GM12878 (cell line): ENCODE results near the gene STK11. TPM values are rescaled to one million over a fixed set of nuclear protein-coding genes. Genes with fewer than 3 reads are reported as not detected.
A peak's percentile ranks its signal among the peaks of the same experiment; 100 is the strongest.

Experiments used
- ATF7 ChIP-seq: fragments of 450-650 bp; IDR thresholded peaks from 2 replicates; pipeline ENCODE4 v1.6.1; 2016; ENCODE audit warnings: low read depth, mild to moderate bottlenecking
- BCL11A ChIP-seq: IDR thresholded peaks from 2 replicates; pipeline ENCODE4 v1.6.1; 2011; ENCODE audit warnings: low read depth, low read length
- EP300 ChIP-seq, 2 experiments: fragments of 150-350 bp in 1 of 2; IDR thresholded peaks; 2 replicates each; pipeline ENCODE4 v1.6.1; 2011 to 2012; ENCODE audit warnings: low read depth in 2 of 2, low read length in 2 of 2, borderline replicate concordance in 1 of 2, improper control_type of control experiment in 1 of 2, inconsistent platforms in 1 of 2; ENCODE audit not compliant: control insufficient read depth in 1 of 2
- HDGF ChIP-seq: fragments of 450-650 bp; IDR thresholded peaks from 2 replicates; pipeline ENCODE4 v1.6.1; 2016; ENCODE audit warnings: antibody characterized with exemption
- MEF2B ChIP-seq: fragments of 450-650 bp; IDR thresholded peaks from 2 replicates; pipeline ENCODE4 v1.6.1; 2018; ENCODE audit warnings: mild to moderate bottlenecking, moderate library complexity; ENCODE audit not compliant: partially characterized antibody, poor library complexity, severe bottlenecking
- MTA3 ChIP-seq: IDR thresholded peaks from 2 replicates; pipeline ENCODE4 v1.6.1; 2012; ENCODE audit warnings: low read length, inconsistent platforms, borderline replicate concordance
- MXI1 ChIP-seq: fragments of 150-350 bp; IDR thresholded peaks from 2 replicates; pipeline ENCODE4 v1.6.1; 2011; ENCODE audit warnings: low read depth, mild to moderate bottlenecking, inconsistent platforms, low read length, improper control_type of control experiment
- MYB ChIP-seq: fragments of 150-350 bp; IDR thresholded peaks from 2 replicates; pipeline ENCODE4 v1.6.1; 2014; ENCODE audit warnings: mild to moderate bottlenecking, low read depth, low read length, borderline replicate concordance
- MYC ChIP-seq: IDR thresholded peaks from 2 replicates; pipeline ENCODE4 v1.6.1; 2011; ENCODE audit warnings: mild to moderate bottlenecking, low read length, moderate library complexity, inconsistent platforms; ENCODE audit not compliant: insufficient read depth, insufficient replicate concordance, insufficient read length, severe bottlenecking
- NR2C1 ChIP-seq: fragments of 450-650 bp; IDR thresholded peaks from 2 replicates; pipeline ENCODE4 v1.6.1; 2017; ENCODE audit warnings: antibody characterized with exemption, mild to moderate bottlenecking, moderate library complexity
- PBX3 ChIP-seq: IDR thresholded peaks from 2 replicates; pipeline ENCODE4 v1.6.1; 2011; ENCODE audit warnings: mild to moderate bottlenecking, low read depth, low read length, moderate library complexity; ENCODE audit not compliant: insufficient replicate concordance
- PKNOX1 ChIP-seq: fragments of 450-650 bp; IDR thresholded peaks from 2 replicates; pipeline ENCODE4 v1.6.1; 2016; ENCODE audit warnings: mild to moderate bottlenecking
- PML ChIP-seq: IDR thresholded peaks from 2 replicates; pipeline ENCODE4 v1.6.1; 2012; ENCODE audit warnings: low read length, inconsistent platforms
- POLR2A ChIP-seq: IDR thresholded peaks from 2 replicates; pipeline ENCODE4 v1.6.1; 2011; ENCODE audit warnings: low read depth, mild to moderate bottlenecking, low read length
- POLR2AphosphoS5 ChIP-seq: IDR thresholded peaks from 2 replicates; pipeline ENCODE4 v1.6.1; 2011; ENCODE audit warnings: mild to moderate bottlenecking, low read length, inconsistent platforms
- RAD51 ChIP-seq: fragments of 450-650 bp; IDR thresholded peaks from 2 replicates; pipeline ENCODE4 v1.6.1; 2016; ENCODE audit warnings: moderate library complexity, mild to moderate bottlenecking, inconsistent platforms
- REST ChIP-seq: IDR thresholded peaks from 2 replicates; pipeline ENCODE4 v1.6.1; 2012; ENCODE audit warnings: mild to moderate bottlenecking, low read depth, low read length
- SMC3 ChIP-seq: IDR thresholded peaks from 2 replicates; pipeline ENCODE4 v1.6.1; 2011; ENCODE audit warnings: low read length, improper control_type of control experiment, borderline replicate concordance
- STAT3 ChIP-seq: IDR thresholded peaks from 2 replicates; pipeline ENCODE4 v1.6.1; 2011; ENCODE audit warnings: low read depth, low read length, improper control_type of control experiment
- ZNF274 ChIP-seq: IDR thresholded peaks from one replicate; pipeline ENCODE4 v1.8.0; 2011; ENCODE audit not compliant: insufficient read length, insufficient read depth
- ZZZ3 ChIP-seq: IDR thresholded peaks from 2 replicates; pipeline ENCODE4 v1.6.1; 2011; ENCODE audit warnings: low read depth; ENCODE audit not compliant: control insufficient read depth, insufficient read length
- polyA plus RNA-seq, 11 experiments: library from polyadenylated mRNA; depleted of rRNA in 4 of 11; unstranded in 6 of 11; stranded (reverse) in 5 of 11; fragments of >200 nt; fragmentation: Nextera tagmentation in 4 of 11; fragmentation: Illumina TruSeq in 1 of 11; extraction: Ambion mirVana in 4 of 11; extraction: Trizol in 1 of 11; gene quantifications; 1 replicate in 1 of 11; 2 replicates in 10 of 11; pipeline versions ENCODE4 v1.2.1 to v1.2.3, GENCODE V29; 2011 to 2016; ENCODE audit warnings: inconsistent platforms in 2 of 11, missing spikeins in 2 of 11, low read depth in 1 of 11
- total RNA-seq, 4 experiments: library from RNA; depleted of rRNA in 3 of 4; stranded (reverse); fragments of >200 nt in 3 of 4; fragmentation: Illumina TruSeq in 1 of 4; extraction: Trizol in 1 of 4; gene quantifications; 2 replicates each; pipeline versions ENCODE4 v1.2.1 to v1.2.3, GENCODE V29; 2013 to 2021

Gene STK11
- total and polyA plus RNA-seq, 10 of the 15 experiments (the other 5 are each of a cell fraction or from before 2014, with no cell fraction given): 0.33 to 71.0 (median 23.8) TPM

GRCh38 chr19:1205114-1206099 lies at the start of gene STK11 (continued):
- TF ChIP-seq REST (no peak), EP300 (IDR thresholded peaks at IDR 0.05; ENCODE audit: borderline replicate concordance in 1 of 2, control insufficient read depth in 1 of 2, low read depth in 2 of 2, low read length in 2 of 2) (no peak), MXI1 (peak; percentile 35; the same call in 1 of the 2 replicates), PKNOX1 (peak; percentile 99), STAT3 (no peak), MYC (no peak), MYB (no peak), ZNF274 (no peak), BCL11A (no peak), MTA3 (no peak), RAD51 (no peak), POLR2AphosphoS5 (no peak; the same call in 1 of the 2 replicates), MEF2B (no peak), POLR2A (peak; percentile 85), NR2C1 (peak; percentile 95), SMC3 (no peak), PML (no peak), PBX3 (peak; percentile 97), ZZZ3 (no peak), HDGF (0 out of 2 replicates have a peak, but pooled peaks have one; percentile 60), ATF7 (no peak)
